Retinal pigment epithelial cell (primary cell): ENCODE results near the gene STAMBP.
A peak's percentile ranks its signal among the peaks of the same experiment; 100 is the strongest.

Source experiments
- DNase-seq: peaks from one replicate; pipeline ENCODE4 v3.0.0-alpha.2; 2010; ENCODE audit warnings: low read depth
- H3K4me3 ChIP-seq: 2 replicates; pipeline ENCODE4 v1.5.1; 2011; ENCODE audit warnings: mild to moderate bottlenecking, low read length, control low read depth, moderate library complexity
- TF ChIP-seq, protein P1 (sequence below): conservative IDR thresholded peaks from 2 replicates; pipeline ENCODE4 v1.5.1; 2011; ENCODE audit warnings: low read depth, low read length, control low read depth, inconsistent platforms

Gene STAMBP

DNA sequence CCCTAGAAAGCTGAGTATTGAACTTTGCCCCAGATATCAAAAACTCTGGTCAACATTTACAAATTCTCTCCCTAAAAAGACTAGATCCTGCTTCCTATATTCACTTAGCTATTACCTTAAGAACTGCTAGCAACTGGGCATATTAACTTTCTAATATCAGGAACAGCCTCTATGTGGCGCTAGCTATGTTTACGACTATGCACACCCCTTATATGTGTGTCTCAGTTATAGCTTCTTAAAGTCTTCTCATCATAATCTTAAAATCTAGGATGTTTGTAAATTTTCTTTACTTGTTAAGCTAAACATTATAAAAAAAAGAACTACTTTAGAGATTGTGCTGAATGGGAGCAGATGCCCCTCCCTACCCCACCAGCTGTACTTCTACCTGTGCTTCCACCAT, 1.7 kb upstream of the STAMBP start:
- H3K4me3 ChIP-seq = no peak overlapping the region
- no peak for DNase-seq
- TF ChIP-seq, protein P1, sequence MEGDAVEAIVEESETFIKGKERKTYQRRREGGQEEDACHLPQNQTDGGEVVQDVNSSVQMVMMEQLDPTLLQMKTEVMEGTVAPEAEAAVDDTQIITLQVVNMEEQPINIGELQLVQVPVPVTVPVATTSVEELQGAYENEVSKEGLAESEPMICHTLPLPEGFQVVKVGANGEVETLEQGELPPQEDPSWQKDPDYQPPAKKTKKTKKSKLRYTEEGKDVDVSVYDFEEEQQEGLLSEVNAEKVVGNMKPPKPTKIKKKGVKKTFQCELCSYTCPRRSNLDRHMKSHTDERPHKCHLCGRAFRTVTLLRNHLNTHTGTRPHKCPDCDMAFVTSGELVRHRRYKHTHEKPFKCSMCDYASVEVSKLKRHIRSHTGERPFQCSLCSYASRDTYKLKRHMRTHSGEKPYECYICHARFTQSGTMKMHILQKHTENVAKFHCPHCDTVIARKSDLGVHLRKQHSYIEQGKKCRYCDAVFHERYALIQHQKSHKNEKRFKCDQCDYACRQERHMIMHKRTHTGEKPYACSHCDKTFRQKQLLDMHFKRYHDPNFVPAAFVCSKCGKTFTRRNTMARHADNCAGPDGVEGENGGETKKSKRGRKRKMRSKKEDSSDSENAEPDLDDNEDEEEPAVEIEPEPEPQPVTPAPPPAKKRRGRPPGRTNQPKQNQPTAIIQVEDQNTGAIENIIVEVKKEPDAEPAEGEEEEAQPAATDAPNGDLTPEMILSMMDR = peak; percentile 43

DNA sequence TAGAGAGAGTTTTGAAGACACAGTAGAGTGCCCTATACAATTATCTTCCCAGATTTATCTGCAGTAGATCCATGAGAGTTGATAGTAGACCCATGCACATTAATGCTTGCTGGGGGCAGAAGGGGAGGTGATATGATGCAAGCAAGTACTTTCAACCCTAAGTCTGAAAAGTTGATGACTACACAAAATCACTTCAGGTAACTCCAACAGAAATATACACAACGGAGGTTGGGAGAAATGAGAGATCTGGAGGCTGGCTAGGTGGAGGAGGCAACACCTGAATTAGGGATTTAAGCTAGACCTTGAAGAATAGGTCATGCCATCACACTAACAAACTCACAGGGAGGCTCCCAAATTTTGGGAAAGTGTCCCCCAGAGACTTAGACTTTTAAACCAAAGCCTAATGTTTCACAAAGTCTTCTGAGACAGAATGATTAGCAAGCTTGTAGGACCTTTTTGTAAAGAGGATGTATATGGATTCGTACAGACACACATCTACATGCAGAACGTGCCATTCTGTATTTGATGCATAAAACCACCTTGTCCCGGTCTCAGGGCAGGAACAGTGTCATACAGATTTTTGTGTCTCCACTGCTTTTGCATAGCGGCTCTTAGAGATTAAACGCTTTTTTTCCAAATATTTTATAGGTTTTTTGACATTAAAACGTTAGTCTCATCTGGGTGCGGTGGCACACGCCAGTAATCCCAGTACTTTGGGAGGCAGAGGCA, 937 bp upstream of the STAMBP start:
- DNase-seq = no peak
- TF ChIP-seq, protein P1 = no peak
- peak overlapping the region; percentile 96 for H3K4me3 ChIP-seq

DNA sequence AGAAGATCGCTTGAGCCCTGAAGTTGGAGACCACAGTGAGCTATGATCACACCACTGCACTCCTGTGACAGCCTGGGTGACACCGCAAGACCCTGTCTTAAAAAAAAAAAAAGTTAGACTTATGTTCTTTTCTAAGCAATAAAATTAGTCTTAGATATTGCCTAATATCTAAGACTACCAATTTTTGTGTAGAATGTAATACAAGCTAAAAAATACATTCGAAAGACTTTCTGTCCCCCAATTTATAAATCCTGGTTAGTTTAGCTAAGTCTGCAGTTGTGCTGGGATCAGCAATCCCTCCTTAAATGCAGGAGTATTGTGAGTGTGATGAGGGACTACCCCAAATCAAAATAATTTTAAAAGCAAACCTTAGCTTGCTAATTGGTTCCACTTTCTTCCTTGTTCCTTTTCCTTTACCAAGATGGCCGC, 358 bp upstream of the STAMBP start:
- H3K4me3 ChIP-seq = peak overlapping the region; percentile 96
- DNase-seq = no peak
- TF ChIP-seq, protein P1 = no peak

DNA sequence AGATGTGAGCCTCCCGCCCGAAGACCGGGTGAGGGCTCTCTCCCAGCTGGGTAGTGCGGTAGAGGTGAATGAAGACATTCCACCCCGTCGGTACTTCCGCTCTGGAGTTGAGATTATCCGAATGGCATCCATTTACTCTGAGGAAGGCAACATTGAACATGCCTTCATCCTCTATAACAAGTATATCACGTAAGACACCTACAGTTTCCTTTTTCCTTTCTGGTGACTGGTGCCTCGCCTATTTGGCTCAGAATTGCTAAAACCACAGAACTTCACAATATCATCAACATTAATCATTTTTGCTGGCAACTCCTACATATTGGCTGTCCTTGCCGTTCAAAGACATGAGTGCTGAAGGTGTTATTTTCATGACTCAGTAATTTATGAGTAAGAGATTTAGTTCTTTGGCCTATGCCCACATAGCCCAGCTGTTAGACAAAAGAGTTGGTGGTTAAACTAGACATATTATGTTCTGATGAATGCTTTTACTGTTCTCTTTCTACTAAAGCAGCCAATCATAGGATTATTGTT, 2.2 kb downstream of the STAMBP start:
- TF ChIP-seq, protein P1 = no peak
- H3K4me3 ChIP-seq = no peak overlapping the region
- peak; percentile 81 for DNase-seq

DNA sequence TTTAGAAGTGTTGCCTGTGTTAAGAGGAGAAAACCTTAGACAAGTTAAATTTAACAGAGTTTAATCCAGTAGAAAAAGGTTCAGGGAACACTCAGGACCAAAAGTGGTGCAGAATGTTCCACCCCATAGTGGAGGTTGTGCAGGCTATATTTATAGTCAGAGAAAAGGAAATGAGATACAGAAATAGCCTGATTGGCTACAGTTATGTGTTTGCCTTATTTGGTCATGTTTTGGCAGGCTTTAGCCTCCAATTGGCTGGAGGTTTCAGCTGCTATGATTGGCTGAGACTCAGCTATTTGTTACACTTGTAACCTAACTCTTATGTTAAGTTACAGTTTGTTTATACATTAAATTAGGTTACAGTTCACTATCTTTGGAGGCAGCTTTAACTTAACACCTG, 4.2 kb downstream of the STAMBP start:
- TF ChIP-seq, protein P1 = no peak
- H3K4me3 ChIP-seq = no peak overlapping the region
- no peak for DNase-seq

DNA sequence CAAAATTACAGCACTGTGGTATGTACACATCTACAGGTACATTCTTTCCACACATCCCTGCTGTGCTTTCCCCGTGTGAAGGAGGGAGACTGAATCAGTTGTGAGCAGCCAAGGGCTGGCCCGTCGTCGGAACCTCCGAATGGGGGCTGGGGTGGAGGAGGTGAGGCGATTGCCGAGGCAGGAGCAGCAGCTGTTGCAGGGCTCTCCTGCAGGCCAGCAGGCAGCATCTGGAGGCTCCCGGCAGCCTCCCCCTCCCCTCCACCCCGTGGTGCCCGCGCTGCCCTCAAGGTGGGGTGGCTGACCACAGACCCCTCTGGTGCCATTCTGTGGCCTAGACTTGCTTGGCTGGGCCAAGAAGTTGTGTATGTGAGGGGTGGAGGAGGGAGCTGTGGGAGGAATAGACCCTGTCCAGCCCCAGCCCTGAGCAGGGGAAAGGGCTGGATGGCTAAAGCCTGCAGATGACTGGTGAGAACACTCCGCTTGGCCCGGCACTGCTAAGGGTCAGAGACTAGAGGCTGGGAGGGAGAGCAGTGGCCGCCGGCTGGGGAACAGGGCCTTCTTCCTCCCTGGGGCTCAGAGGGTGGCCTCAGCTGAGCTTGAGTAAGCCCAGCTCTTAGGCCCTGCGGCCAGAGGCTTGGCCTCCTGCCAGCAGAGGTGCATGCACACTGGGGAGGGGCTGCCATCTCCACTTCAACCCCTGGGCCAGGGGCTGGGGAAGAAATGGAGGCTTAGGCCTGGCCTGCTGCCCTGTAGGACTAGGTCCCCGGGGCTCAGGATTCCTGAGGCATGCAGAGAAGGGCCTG, 7.6 kb downstream of the STAMBP start:
- H3K4me3 ChIP-seq = no peak overlapping the region
- no peak for DNase-seq
- TF ChIP-seq, protein P1 = no peak
